HG02970 (cell line): ENCODE measurements around the gene SLC30A3.

Source experiments
- ATAC-seq: cut with Tn5 transposase; IDR thresholded peaks from one replicate; pipeline ENCODE4 v1.9.1; 2021; ENCODE audit warnings: mild to moderate bottlenecking, moderate library complexity, moderate number of reproducible peaks; ENCODE audit not compliant: unreplicated experiment, low FRiP score

SLC30A3 gene

GRCh38 chr2:27209621-27210401 lies 53.0 kb downstream of the SLC30A3 start:
- ATAC-seq = no peak

- no peak for ATAC-seq
These were observed 54.3 kb downstream of the SLC30A3 start for GRCh38 chr2:27208486-27209050.

- ATAC-seq = no peak
These were observed 56.5 kb downstream of the SLC30A3 start for GRCh38 chr2:27206346-27206745.

GRCh38 chr2:27205206-27205605 lies 57.6 kb downstream of the SLC30A3 start:
- no peak for ATAC-seq

- no peak for ATAC-seq
These were observed 58.3 kb downstream of the SLC30A3 start for GRCh38 chr2:27204566-27204965.

- ATAC-seq = no peak
These were observed 59.1 kb downstream of the SLC30A3 start for GRCh38 chr2:27203741-27204140.
